ENCODE results near the gene RASA3.

GRCh38 chr13:114151565-114152284 lies 19.3 kb upstream of the RASA3 start:
- no peak for TF ChIP-seq ESRRA (IDR thresholded peaks at IDR 0.05; ENCODE audit: low read length)
- TF ChIP-seq FOXK2 (IDR thresholded peaks at IDR 0.05): no peak
- TF ChIP-seq, protein P1, sequence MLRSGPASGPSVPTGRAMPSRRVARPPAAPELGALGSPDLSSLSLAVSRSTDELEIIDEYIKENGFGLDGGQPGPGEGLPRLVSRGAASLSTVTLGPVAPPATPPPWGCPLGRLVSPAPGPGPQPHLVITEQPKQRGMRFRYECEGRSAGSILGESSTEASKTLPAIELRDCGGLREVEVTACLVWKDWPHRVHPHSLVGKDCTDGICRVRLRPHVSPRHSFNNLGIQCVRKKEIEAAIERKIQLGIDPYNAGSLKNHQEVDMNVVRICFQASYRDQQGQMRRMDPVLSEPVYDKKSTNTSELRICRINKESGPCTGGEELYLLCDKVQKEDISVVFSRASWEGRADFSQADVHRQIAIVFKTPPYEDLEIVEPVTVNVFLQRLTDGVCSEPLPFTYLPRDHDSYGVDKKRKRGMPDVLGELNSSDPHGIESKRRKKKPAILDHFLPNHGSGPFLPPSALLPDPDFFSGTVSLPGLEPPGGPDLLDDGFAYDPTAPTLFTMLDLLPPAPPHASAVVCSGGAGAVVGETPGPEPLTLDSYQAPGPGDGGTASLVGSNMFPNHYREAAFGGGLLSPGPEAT (IDR thresholded peaks at IDR 0.05; ENCODE audit: low read depth): no peak
- no peak for TF ChIP-seq TARDBP (IDR thresholded peaks at IDR 0.05; ENCODE audit: borderline replicate concordance)
- TF ChIP-seq SMC3 (IDR thresholded peaks at IDR 0.05; ENCODE audit: borderline replicate concordance, low read length): no peak
- TF ChIP-seq FOS (IDR thresholded peaks at IDR 0.05; ENCODE audit: borderline replicate concordance, extremely low read depth, insufficient read length): no peak
- TF ChIP-seq RAD21 (IDR thresholded peaks at IDR 0.05; ENCODE audit: insufficient read depth, low read depth, low read length): no peak
- TF ChIP-seq POLR2AphosphoS5 (IDR thresholded peaks at IDR 0.05; ENCODE audit: low read length): no peak
- no peak for TF ChIP-seq ETV6 (conservative IDR thresholded peaks at IDR 0.05 in 1 of 2, IDR thresholded peaks at IDR 0.05 in 1 of 2; ENCODE audit: borderline replicate concordance in 1 of 2, low read depth in 1 of 2)
- TF ChIP-seq ZNF274 (IDR thresholded peaks at IDR 0.05; ENCODE audit: insufficient read depth, insufficient read length): no peak
- TF ChIP-seq, protein P2, sequence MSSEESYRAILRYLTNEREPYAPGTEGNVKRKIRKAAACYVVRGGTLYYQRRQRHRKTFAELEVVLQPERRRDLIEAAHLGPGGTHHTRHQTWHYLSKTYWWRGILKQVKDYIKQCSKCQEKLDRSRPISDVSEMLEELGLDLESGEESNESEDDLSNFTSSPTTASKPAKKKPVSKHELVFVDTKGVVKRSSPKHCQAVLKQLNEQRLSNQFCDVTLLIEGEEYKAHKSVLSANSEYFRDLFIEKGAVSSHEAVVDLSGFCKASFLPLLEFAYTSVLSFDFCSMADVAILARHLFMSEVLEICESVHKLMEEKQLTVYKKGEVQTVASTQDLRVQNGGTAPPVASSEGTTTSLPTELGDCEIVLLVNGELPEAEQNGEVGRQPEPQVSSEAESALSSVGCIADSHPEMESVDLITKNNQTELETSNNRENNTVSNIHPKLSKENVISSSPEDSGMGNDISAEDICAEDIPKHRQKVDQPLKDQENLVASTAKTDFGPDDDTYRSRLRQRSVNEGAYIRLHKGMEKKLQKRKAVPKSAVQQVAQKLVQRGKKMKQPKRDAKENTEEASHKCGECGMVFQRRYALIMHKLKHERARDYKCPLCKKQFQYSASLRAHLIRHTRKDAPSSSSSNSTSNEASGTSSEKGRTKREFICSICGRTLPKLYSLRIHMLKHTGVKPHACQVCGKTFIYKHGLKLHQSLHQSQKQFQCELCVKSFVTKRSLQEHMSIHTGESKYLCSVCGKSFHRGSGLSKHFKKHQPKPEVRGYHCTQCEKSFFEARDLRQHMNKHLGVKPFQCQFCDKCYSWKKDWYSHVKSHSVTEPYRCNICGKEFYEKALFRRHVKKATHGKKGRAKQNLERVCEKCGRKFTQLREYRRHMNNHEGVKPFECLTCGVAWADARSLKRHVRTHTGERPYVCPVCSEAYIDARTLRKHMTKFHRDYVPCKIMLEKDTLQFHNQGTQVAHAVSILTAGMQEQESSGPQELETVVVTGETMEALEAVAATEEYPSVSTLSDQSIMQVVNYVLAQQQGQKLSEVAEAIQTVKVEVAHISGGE (CRISPR knock-in tag; IDR thresholded peaks at IDR 0.05): no peak

Measured in GM12878 (cell line).